A673 (cell line): ENCODE measurements around the gene QRICH2. TPM values are rescaled to one million over a fixed set of nuclear protein-coding genes. Genes with fewer than 3 reads are reported as not detected.
"Not testable (repeated sequence)": the region's sequence is repeated elsewhere in the genome, so short reads cannot be mapped to it uniquely, and the experiment has no call there.

Source experiments
- BruUV-seq: library from RNA; stranded (reverse); fragments of 400-500 nt; replicated peaks from 2 replicates; lab custom pipeline; 2021; lab: Mats Ljungman, UMichigan
- CTCF ChIA-PET: fragments of 300-600 bp; sonication (Branson Sonifier 250); formaldehyde crosslinking; loops from one replicate; lab custom pipeline; 2022; ENCODE audit warnings: antibody characterized with exemption; lab: Charles Lee
- POLR2A ChIA-PET: fragments of 300-600 bp; sonication (Branson Sonifier 250); formaldehyde crosslinking; loops from one replicate; lab custom pipeline; 2022; ENCODE audit warnings: antibody characterized with exemption; ENCODE audit not compliant: low non-redundant PET; lab: Charles Lee
- DNase-seq: peaks from one replicate; pipeline ENCODE4 v3.0.0-alpha.2; 2015; ENCODE audit warnings: low spot score
- H3K27ac ChIP-seq: fragments of 200-600 bp; sonication (generic); 2 replicates; pipeline ENCODE4 v1.5.1; 2016; ENCODE audit warnings: mixed run types, low read depth, mild to moderate bottlenecking, mixed read lengths, antibody characterized with exemption, low read length; ENCODE audit not compliant: poor library complexity, severe bottlenecking
- H3K27me3 ChIP-seq: fragments of 200-600 bp; sonication (generic); replicated peaks from 2 replicates; pipeline ENCODE4 v1.6.1; 2017; ENCODE audit warnings: mixed run types, low read depth, mild to moderate bottlenecking, mixed read lengths, antibody characterized with exemption, low read length; ENCODE audit not compliant: insufficient read depth, poor library complexity
- H3K36me3 ChIP-seq: fragments of 200-600 bp; sonication (generic); 2 replicates; pipeline ENCODE4 v1.6.1; 2016; ENCODE audit warnings: mixed run types, mild to moderate bottlenecking, mixed read lengths, antibody characterized with exemption, low read length; ENCODE audit not compliant: insufficient read depth, poor library complexity, severe bottlenecking
- H3K4me1 ChIP-seq: fragments of 200-600 bp; sonication (generic); 2 replicates; pipeline ENCODE4 v1.6.1; 2017; ENCODE audit warnings: mixed run types, mild to moderate bottlenecking, mixed read lengths, antibody characterized with exemption, low read length; ENCODE audit not compliant: insufficient read depth, poor library complexity, severe bottlenecking
- H3K4me3 ChIP-seq: fragments of 200-600 bp; sonication (generic); 2 replicates; pipeline ENCODE4 v1.5.1; 2016; ENCODE audit warnings: low read depth, mixed run types, mild to moderate bottlenecking, mixed read lengths, low read length; ENCODE audit not compliant: poor library complexity, severe bottlenecking
- H3K9me3 ChIP-seq: fragments of 200-600 bp; sonication (generic); 2 replicates; pipeline ENCODE4 v1.6.1; 2016; ENCODE audit warnings: mixed run types, low read depth, mild to moderate bottlenecking, mixed read lengths, antibody characterized with exemption, low read length; ENCODE audit not compliant: poor library complexity, severe bottlenecking
- EZH2 ChIP-seq: fragments of 200-600 bp; sonication (generic); IDR thresholded peaks from 2 replicates; pipeline ENCODE4 v1.6.1; 2017; ENCODE audit warnings: borderline replicate concordance, low read depth, mild to moderate bottlenecking, mixed read lengths, antibody characterized with exemption, low read length; ENCODE audit not compliant: poor library complexity, severe bottlenecking
- intact Hi-C: fragments of 100-400 bp; cut with micrococcal nuclease; formaldehyde crosslinking; loops from one replicate; pipeline ENCODE4 v1.10.0; 2022; ENCODE audit not compliant: unreplicated experiment
- total RNA-seq: library from RNA; stranded (reverse); gene quantifications from 2 replicates; pipeline ENCODE4 v1.2.3, GENCODE V29; 2021
- TF ChIP-seq, protein P1 (sequence below): fragments of 300-800, 200-600 bp; sonication (generic); conservative IDR thresholded peaks from 2 replicates; pipeline ENCODE4 v1.5.1; 2017; ENCODE audit warnings: low read depth, mild to moderate bottlenecking, antibody characterized with exemption, low read length, moderate library complexity, mixed read lengths

Gene QRICH2
- total RNA-seq, 1 experiment from 2014 or later: 4.3 TPM

DNA sequence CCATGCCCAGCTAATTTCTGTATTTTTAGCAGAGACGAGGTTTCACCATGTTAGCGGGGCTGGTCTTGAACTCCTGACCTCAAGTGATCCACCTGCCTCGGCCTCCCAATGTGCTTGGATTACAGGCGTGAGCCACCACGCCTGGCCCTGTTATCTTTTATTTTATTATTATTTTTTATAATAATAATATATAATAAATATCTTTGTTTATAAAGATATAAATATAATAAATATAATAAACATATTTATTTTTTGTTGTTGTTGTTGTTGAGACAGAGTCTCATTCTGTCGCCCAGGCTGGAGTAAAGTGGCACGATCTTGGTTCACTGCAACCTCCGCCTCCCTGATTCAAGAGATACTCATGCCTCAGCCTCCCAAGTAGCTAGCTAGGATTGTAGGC lies 60.8 kb downstream of the QRICH2 start:
- no peak overlapping the region for H3K27ac ChIP-seq
- DNase-seq: no peak
- TF ChIP-seq, protein P1, sequence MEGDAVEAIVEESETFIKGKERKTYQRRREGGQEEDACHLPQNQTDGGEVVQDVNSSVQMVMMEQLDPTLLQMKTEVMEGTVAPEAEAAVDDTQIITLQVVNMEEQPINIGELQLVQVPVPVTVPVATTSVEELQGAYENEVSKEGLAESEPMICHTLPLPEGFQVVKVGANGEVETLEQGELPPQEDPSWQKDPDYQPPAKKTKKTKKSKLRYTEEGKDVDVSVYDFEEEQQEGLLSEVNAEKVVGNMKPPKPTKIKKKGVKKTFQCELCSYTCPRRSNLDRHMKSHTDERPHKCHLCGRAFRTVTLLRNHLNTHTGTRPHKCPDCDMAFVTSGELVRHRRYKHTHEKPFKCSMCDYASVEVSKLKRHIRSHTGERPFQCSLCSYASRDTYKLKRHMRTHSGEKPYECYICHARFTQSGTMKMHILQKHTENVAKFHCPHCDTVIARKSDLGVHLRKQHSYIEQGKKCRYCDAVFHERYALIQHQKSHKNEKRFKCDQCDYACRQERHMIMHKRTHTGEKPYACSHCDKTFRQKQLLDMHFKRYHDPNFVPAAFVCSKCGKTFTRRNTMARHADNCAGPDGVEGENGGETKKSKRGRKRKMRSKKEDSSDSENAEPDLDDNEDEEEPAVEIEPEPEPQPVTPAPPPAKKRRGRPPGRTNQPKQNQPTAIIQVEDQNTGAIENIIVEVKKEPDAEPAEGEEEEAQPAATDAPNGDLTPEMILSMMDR: no peak
- TF ChIP-seq EZH2: no peak
- ChIA-PET POLR2A (interaction anchor here (0.6 kb wide), 1 partner anchor 232 kb away, joined by 4 read pairs; no protein-coding TSS in a partner anchor), CTCF (no interaction called here)
- H3K9me3 ChIP-seq: no peaks in the 10 kb centered on the region
- intact Hi-C loops: no loop called here
- H3K36me3 ChIP-seq: no peaks in the 10 kb centered on the region
- no peak overlapping the region for H3K4me3 ChIP-seq
- BruUV-seq: no TSS peak
- peaks cover 16% of the 10 kb centered on the region for H3K27me3 ChIP-seq
- H3K4me1 ChIP-seq: no peaks in the 10 kb centered on the region

- no peak for DNase-seq
Observed at GRCh38 chr17:76246080-76247066, 61.7 kb downstream of the QRICH2 start.

DNA sequence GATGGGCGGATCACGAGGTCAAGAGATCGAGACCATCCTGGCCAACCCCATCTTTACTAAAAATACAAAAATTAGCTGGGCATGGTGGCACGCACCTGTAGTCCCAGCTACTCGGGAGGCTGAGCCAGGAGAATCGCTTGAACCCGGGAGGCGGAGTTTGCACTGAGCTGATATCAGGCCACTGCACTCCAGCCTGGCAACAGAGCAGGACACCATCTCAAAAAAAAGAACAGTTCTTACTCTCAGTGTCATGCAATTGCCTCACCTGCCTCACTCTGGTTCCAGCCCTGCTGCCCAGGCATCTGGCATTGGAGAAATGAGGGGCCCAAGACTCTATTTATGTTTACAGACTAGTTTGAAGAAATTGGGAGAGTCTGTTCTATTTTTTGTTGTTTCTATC lies 63.4 kb downstream of the QRICH2 start:
- CTCF ChIA-PET, H3K27ac ChIP-seq, H3K4me1 ChIP-seq, intact Hi-C loops, BruUV-seq, H3K36me3 ChIP-seq, POLR2A ChIA-PET, H3K4me3 ChIP-seq, H3K9me3 ChIP-seq, DNase-seq: not testable (repeated sequence)
- H3K27me3 ChIP-seq: peaks cover 36% of the 10 kb centered on the region

More at GRCh38 chr17:76246080-76247066, 61.7 kb downstream of the QRICH2 start:
- Histone ChIP-seq H3K9me3 (no peaks in the 10 kb centered on the region), H3K27ac (no peak overlapping the region), H3K4me1 (no peaks in the 10 kb centered on the region), H3K4me3 (no peak overlapping the region), H3K36me3 (no peaks in the 10 kb centered on the region), H3K27me3 (peaks cover 25% of the 10 kb centered on the region)
- TF ChIP-seq EZH2: no peak
- TF ChIP-seq, protein P1: no peak
- BruUV-seq: no TSS peak
- ChIA-PET POLR2A (no interaction called here), CTCF (interaction anchor here (0.6 to 0.7 kb wide), 2 partner anchors 64 to 119 kb away, joined by 3 to 5 read pairs; no protein-coding TSS in a partner anchor)
- intact Hi-C loops: no loop called here
